NT2/D1 (cell line): ENCODE data around the gene EXD3.

Experiments used
- SUZ12 ChIP-seq: IDR thresholded peaks from 2 replicates; pipeline ENCODE4 v1.6.1; 2011; ENCODE audit not compliant: insufficient read length, insufficient read depth; ENCODE audit errors: extremely low read depth
- YY1 ChIP-seq: IDR thresholded peaks from 2 replicates; pipeline ENCODE4 v1.6.1; 2011; ENCODE audit not compliant: insufficient read length, insufficient read depth
- ZNF274 ChIP-seq: IDR thresholded peaks from 2 replicates; pipeline ENCODE4 v1.6.1; 2011; ENCODE audit warnings: mild to moderate bottlenecking, low read depth, low read length

GRCh38 chr9:137434498-137435380 is 11.8 kb upstream of the EXD3 start:
- TF ChIP-seq ZNF274 (no peak), YY1 (no peak), SUZ12 (no peak)
